GM12892 (cell line): ENCODE measurements around the gene LRP8.

Experiments used
- DNase-seq: peaks from one replicate; pipeline ENCODE4 v3.0.0; 2011; ENCODE audit not compliant: insufficient read length
- FAIRE-seq: peaks from 2 replicates; lab custom pipeline; 2011; peaks lifted over from hg19 to GRCh38; lab: Jason Lieb, UNC
- POLR2A ChIP-seq: IDR thresholded peaks from 2 replicates; pipeline ENCODE4 v1.6.1; 2011; ENCODE audit warnings: low read depth, low read length, control low read depth
- POLR2AphosphoS5 ChIP-seq: IDR thresholded peaks from 2 replicates; pipeline ENCODE4 v1.6.1; 2011; ENCODE audit warnings: low read depth, low read length, control low read depth
- TAF1 ChIP-seq: IDR thresholded peaks from 2 replicates; pipeline ENCODE4 v1.6.1; 2011; ENCODE audit warnings: low read depth, mild to moderate bottlenecking, control low read depth, low read length, borderline replicate concordance

Gene LRP8

GRCh38 chr1:53294567-53294966 is 33.3 kb downstream of the LRP8 start:
- FAIRE-seq (no peak), DNase-seq (no peak)
- no peak for TF ChIP-seq TAF1
- TF ChIP-seq POLR2A = no peak
- no peak for TF ChIP-seq POLR2AphosphoS5

GRCh38 chr1:53294061-53294460 is 33.8 kb downstream of the LRP8 start:
- DNase-seq (no peak), FAIRE-seq (no peak)
- TF ChIP-seq TAF1 (no peak), POLR2AphosphoS5 (no peak), POLR2A (no peak)

- FAIRE-seq (no peak), DNase-seq (no peak)
- TF ChIP-seq POLR2A (no peak), POLR2AphosphoS5 (no peak), TAF1 (no peak)
Observed at GRCh38 chr1:53293123-53293522, 34.7 kb downstream of the LRP8 start.

GRCh38 chr1:53292690-53293089 is 35.2 kb downstream of the LRP8 start:
- FAIRE-seq (peak; percentile 91), DNase-seq (peak; percentile 49)
- TF ChIP-seq TAF1 (no peak), POLR2AphosphoS5 (no peak), POLR2A (no peak)

DNA sequence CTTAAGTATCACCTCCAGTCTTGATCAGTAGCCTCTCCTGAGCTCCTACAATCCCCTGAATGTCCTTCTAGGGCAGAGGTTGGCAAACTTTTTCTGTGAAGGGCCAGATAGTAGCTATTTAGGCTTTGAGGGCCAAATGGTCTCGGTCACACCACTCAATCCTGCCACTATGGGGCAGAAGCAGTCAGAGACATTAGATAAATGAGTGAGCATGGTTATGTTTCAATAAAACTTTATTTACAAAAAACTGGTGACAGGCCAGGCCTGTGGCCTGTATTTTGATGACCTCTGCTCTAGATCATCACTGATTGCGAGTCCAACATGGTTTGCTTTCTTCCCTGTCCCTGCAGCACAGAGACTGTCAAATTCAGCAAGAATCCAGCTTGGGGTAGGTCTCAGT is 36.3 kb downstream of the LRP8 start:
- FAIRE-seq = no peak
- TF ChIP-seq TAF1 (no peak), POLR2A (no peak), POLR2AphosphoS5 (no peak)
- no peak for DNase-seq

DNA sequence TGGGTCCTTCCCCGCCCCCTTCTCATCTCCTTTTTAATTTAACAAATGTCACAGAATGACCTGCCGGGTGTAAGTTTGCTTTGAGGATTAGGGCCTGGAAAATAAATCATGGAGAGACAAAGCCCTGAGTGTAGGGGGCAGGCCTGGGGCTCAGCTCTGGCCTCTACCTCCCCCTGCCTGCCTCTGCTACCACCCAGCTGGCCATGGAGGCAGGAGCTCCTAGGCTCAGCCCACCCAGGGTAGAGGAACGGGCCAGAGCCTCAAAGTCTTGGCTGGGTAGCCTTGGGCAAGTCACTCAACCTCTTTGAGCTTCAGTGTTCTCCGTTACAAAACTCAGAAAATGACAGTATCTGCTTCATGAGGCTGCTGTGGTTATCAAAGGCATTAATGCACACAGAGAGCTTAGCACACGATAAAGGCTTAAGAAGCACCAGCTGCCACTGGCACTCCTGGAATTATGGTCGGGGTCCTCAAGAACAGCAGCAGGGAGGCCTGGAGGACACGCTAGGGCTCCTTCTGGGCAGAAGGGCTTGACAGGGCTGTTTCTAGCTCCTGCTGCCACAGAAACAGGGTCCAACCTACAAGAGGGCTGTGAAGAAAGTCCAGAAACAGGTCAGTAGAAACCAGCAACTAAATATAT is 39.0 kb downstream of the LRP8 start:
- no peak for FAIRE-seq
- no peak for DNase-seq
- TF ChIP-seq POLR2A (no peak), POLR2AphosphoS5 (no peak), TAF1 (no peak)

DNA sequence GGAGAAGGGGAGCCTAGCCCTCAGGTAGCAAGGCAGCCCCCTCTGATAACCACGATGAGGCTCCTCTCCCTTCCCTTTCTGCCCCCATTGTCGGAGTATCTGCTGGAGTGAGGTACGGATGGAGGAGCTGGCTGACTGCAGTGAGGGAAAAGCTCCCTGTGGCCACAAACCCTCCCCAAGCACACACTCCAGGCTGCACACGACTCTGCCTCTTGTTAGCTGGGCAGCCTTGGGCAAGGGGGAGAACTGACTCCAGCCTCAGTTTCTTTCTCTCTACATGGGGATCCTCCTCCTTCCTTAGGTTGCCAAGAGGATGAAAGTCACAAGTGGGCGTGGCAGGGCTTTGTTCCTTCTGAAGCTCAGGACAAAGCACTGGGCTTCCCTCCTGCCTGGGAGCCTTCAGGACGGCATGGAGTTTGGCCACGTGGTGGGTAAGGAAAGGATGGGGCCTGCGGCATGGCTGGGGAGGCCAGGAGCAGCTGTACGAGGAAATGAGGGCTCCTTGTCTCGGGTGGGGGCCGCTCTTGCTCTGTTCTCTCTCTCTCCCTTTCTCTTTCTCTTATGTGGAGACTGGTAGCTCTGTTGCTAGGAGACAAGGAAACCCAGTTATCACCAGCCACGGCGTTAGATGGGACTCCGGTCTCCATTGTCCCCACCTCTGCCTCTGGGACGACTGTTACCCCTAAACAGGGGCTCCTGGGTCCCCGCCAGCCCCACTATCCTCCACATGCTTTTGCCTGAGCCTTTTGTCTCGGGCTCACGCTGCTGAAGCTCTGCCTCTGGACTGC is 39.7 kb downstream of the LRP8 start:
- TF ChIP-seq POLR2A = no peak
- TF ChIP-seq TAF1 = no peak
- TF ChIP-seq POLR2AphosphoS5 = no peak
- FAIRE-seq (no peak), DNase-seq (no peak)

GRCh38 chr1:53286955-53287354 is 40.9 kb downstream of the LRP8 start:
- FAIRE-seq = no peak
- TF ChIP-seq POLR2A (no peak), TAF1 (no peak), POLR2AphosphoS5 (no peak)
- DNase-seq = no peak

- no peak for FAIRE-seq
- no peak for TF ChIP-seq POLR2A
- TF ChIP-seq TAF1 = no peak
- no peak for TF ChIP-seq POLR2AphosphoS5
- no peak for DNase-seq
Observed at GRCh38 chr1:53285969-53286760, 41.7 kb downstream of the LRP8 start.

- DNase-seq (no peak), FAIRE-seq (no peak)
- TF ChIP-seq TAF1 (no peak), POLR2A (no peak), POLR2AphosphoS5 (no peak)
Observed at GRCh38 chr1:53285546-53285945, 42.3 kb downstream of the LRP8 start.
